Neural cell (in vitro differentiated cells): ENCODE measurements around the gene EPHA5. TPM values are rescaled to one million over a fixed set of nuclear protein-coding genes. Genes with fewer than 3 reads are reported as not detected.

Experiments
- H2AFZ ChIP-seq: fragments of 200-600, 300-800 bp; sonication (generic), shearing (Covaris generic); 2 replicates; pipeline ENCODE4 v1.6.0; 2014; ENCODE audit warnings: low read depth, mild to moderate bottlenecking, antibody characterized with exemption, low read length, moderate library complexity
- H3F3A ChIP-seq: fragments of 200-600 bp; shearing (Covaris generic); 2 replicates; pipeline ENCODE4 v1.6.1; 2016; ENCODE audit warnings: mild to moderate bottlenecking, moderate library complexity, mixed read lengths, antibody characterized with exemption, low read length; ENCODE audit not compliant: insufficient read depth, poor library complexity, severe bottlenecking
- H3K27ac ChIP-seq: fragments of 200-600, 300-800 bp; sonication (generic), shearing (Covaris generic); 2 replicates; pipeline ENCODE4 v1.5.1; 2014; ENCODE audit warnings: mild to moderate bottlenecking, low read length, moderate library complexity
- H3K27me3 ChIP-seq: fragments of 300-800, 200-600 bp; sonication (generic), shearing (Covaris generic); 2 replicates; pipeline ENCODE4 v1.6.0; 2014; ENCODE audit warnings: mild to moderate bottlenecking, low read depth, low read length, moderate library complexity; ENCODE audit not compliant: insufficient read depth
- H3K36me3 ChIP-seq: fragments of 300-800, 200-600 bp; sonication (generic), shearing (Covaris generic); 2 replicates; pipeline ENCODE4 v1.5.1; 2014; ENCODE audit warnings: mild to moderate bottlenecking, antibody characterized with exemption, low read length, moderate library complexity; ENCODE audit not compliant: insufficient read depth
- H3K4me2 ChIP-seq: fragments of 300-800, 200-600 bp; sonication (generic), shearing (Covaris generic); 2 replicates; pipeline ENCODE4 v1.6.0; 2014; ENCODE audit warnings: mild to moderate bottlenecking, low read length
- H3K4me3 ChIP-seq: fragments of 300-800, 200-600 bp; sonication (generic), shearing (Covaris generic); 2 replicates; pipeline ENCODE4 v1.5.1; 2014; ENCODE audit warnings: mild to moderate bottlenecking, low read length, moderate library complexity
- H3K79me2 ChIP-seq: fragments of 200-600 bp; shearing (Covaris generic); replicated peaks from 2 replicates; pipeline ENCODE4 v1.6.0; 2014; ENCODE audit warnings: mild to moderate bottlenecking, low read length, moderate library complexity; ENCODE audit not compliant: insufficient read depth
- H3K9ac ChIP-seq: fragments of 300-800, 200-600 bp; sonication (generic), shearing (Covaris generic); 2 replicates; pipeline ENCODE4 v1.6.1; 2016; ENCODE audit warnings: mild to moderate bottlenecking, low read length, mixed read lengths
- H3K9me2 ChIP-seq: fragments of 200-600 bp; shearing (Covaris generic); 2 replicates; pipeline ENCODE4 v1.6.1; 2016; ENCODE audit warnings: mild to moderate bottlenecking, low read length, mixed read lengths; ENCODE audit not compliant: insufficient read depth
- H3K9me3 ChIP-seq: fragments of 200-600, 300-800 bp; sonication (generic), shearing (Covaris generic); 2 replicates; pipeline ENCODE4 v1.6.1; 2016; ENCODE audit warnings: mild to moderate bottlenecking, mixed run types, low read length, moderate library complexity, mixed read lengths
- H4K20me1 ChIP-seq: fragments of 200-600 bp; shearing (Covaris generic); 2 replicates; pipeline ENCODE4 v1.6.1; 2016; ENCODE audit warnings: mild to moderate bottlenecking, mixed run types; ENCODE audit not compliant: insufficient read depth
- CTCF ChIP-seq: fragments of 450-650 bp; IDR thresholded peaks from 2 replicates; pipeline ENCODE4 v1.5.1; 2014; ENCODE audit warnings: antibody characterized with exemption, mild to moderate bottlenecking, moderate library complexity; ENCODE audit not compliant: poor library complexity, severe bottlenecking
- EP300 ChIP-seq: fragments of 450-650 bp; conservative IDR thresholded peaks from 2 replicates; pipeline ENCODE4 v1.6.1; 2014; ENCODE audit warnings: antibody characterized with exemption, mild to moderate bottlenecking, moderate library complexity; ENCODE audit not compliant: poor library complexity, severe bottlenecking
- EZH2 ChIP-seq: fragments of 200-600, 300-800 bp; shearing (Covaris generic), sonication (generic); IDR thresholded peaks from 2 replicates; pipeline ENCODE4 v1.6.1; 2014; ENCODE audit warnings: antibody characterized with exemption, low read length, borderline replicate concordance, mild to moderate bottlenecking; ENCODE audit not compliant: insufficient read depth, poor library complexity, severe bottlenecking
- MXI1 ChIP-seq: fragments of 450-650 bp; conservative IDR thresholded peaks from 2 replicates; pipeline ENCODE4 v1.6.1; 2014; ENCODE audit warnings: antibody characterized with exemption, mild to moderate bottlenecking; ENCODE audit not compliant: poor library complexity, severe bottlenecking
- REST ChIP-seq: IDR thresholded peaks from 2 replicates; pipeline ENCODE4 v1.6.1; 2012; ENCODE audit warnings: borderline replicate concordance
- SMC3 ChIP-seq: fragments of 450-650 bp; conservative IDR thresholded peaks from 2 replicates; pipeline ENCODE4 v1.6.1; 2014; ENCODE audit warnings: antibody characterized with exemption, mild to moderate bottlenecking, moderate library complexity; ENCODE audit not compliant: poor library complexity
- TAF1 ChIP-seq: IDR thresholded peaks from 2 replicates; pipeline ENCODE4 v1.6.1; 2012; ENCODE audit warnings: low read depth
- polyA plus RNA-seq: library from polyadenylated mRNA; depleted of rRNA; stranded (reverse); fragments of >200 nt; gene quantifications from 2 replicates; pipeline ENCODE4 v1.2.3, GENCODE V29; 2014

The EPHA5 gene
- polyA plus RNA-seq, 1 donor from 2014 or later = 4.3 TPM

DNA sequence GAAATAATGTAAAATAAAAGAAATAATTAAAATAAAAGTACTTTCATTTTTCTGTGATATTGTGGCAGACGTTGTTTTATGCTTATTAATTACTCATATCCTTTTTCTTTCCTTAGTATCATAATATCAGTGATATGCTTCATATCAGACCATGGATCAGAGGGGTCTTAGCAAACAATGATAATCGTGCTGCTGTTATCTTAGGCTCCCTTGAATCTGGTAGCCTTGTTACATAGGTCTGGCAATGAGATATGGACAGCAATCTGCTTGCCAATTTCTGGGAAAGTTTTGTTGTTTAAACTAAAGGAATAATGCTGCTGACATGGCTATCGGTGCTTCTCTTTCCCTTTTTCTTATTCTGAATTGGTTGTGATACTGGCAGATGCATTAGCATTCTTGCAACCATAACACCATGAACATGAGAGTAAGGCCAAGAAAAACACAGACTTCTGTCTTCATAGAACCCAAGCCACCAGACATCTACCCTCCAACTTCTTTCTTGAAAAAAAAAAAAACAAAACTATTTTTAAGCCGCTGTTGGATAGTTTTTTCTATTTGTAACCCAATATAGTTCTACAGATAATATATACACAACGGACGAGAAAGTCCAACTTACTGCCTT lies 16.4 kb downstream of the EPHA5 start:
- Histone ChIP-seq H4K20me1 (no peaks in the 10 kb centered on the region), H3F3A (no peaks in the 10 kb centered on the region), H2AFZ (no peak overlapping the region), H3K9me2 (no peaks in the 10 kb centered on the region), H3K9me3 (no peaks in the 10 kb centered on the region), H3K4me3 (no peak overlapping the region), H3K27me3 (no peaks in the 10 kb centered on the region), H3K4me2 (no peak overlapping the region), H3K36me3 (no peaks in the 10 kb centered on the region), H3K27ac (no peak overlapping the region), H3K79me2 (no peaks in the 10 kb centered on the region), H3K9ac (no peak overlapping the region)
- TF ChIP-seq SMC3 = no peak
- TF ChIP-seq EP300 = no peak

DNA sequence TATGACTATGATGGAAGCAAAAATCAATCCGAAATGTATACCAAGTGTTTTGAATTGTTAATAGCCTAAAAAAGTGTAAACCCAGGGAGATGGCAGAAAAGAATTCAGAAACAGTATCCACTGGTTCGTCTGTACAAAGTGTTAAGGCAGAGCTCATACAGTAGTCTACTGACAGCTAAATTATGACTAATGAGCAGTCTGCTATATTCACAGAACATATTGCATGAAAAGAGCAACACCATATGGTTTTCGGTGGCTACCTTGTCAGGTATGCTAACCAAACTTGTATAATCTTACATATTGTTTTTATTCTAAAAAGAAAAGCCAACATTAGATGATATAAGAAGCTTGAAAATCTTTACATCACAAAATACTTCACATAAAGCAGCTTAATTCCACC lies 18.5 kb downstream of the EPHA5 start:
- no peaks in the 10 kb centered on the region for H3K9me3 ChIP-seq
- no peaks in the 10 kb centered on the region for H3K79me2 ChIP-seq
- H3K9ac ChIP-seq = no peak overlapping the region
- H3K27ac ChIP-seq = no peak overlapping the region
- no peaks in the 10 kb centered on the region for H4K20me1 ChIP-seq
- H3K4me2 ChIP-seq = no peak overlapping the region
- H3K4me3 ChIP-seq = no peak overlapping the region
- no peaks in the 10 kb centered on the region for H3K9me2 ChIP-seq
- no peaks in the 10 kb centered on the region for H3K36me3 ChIP-seq
- no peaks in the 10 kb centered on the region for H3F3A ChIP-seq
- H3K27me3 ChIP-seq = no peaks in the 10 kb centered on the region
- no peak for TF ChIP-seq SMC3
- TF ChIP-seq EZH2 = no peak
- TF ChIP-seq MXI1 = no peak
- TF ChIP-seq CTCF = no peak
- no peak overlapping the region for H2AFZ ChIP-seq

- Histone ChIP-seq H3K9me3 (no peaks in the 10 kb centered on the region), H3F3A (no peaks in the 10 kb centered on the region), H2AFZ (no peak overlapping the region), H3K27ac (no peak overlapping the region), H3K27me3 (no peaks in the 10 kb centered on the region), H4K20me1 (no peaks in the 10 kb centered on the region), H3K9ac (no peak overlapping the region), H3K79me2 (no peaks in the 10 kb centered on the region), H3K9me2 (no peaks in the 10 kb centered on the region), H3K36me3 (no peaks in the 10 kb centered on the region), H3K4me3 (no peak overlapping the region), H3K4me2 (no peak overlapping the region)
- TF ChIP-seq SMC3 = no peak
- TF ChIP-seq REST = no peak
- TF ChIP-seq TAF1 = no peak
- TF ChIP-seq CTCF = no peak
- TF ChIP-seq MXI1 = no peak
These were observed 19.3 kb downstream of the EPHA5 start for GRCh38 chr4:65651031-65651430.
